ENCODE data around the gene C11orf54.

The C11orf54 gene

DNA sequence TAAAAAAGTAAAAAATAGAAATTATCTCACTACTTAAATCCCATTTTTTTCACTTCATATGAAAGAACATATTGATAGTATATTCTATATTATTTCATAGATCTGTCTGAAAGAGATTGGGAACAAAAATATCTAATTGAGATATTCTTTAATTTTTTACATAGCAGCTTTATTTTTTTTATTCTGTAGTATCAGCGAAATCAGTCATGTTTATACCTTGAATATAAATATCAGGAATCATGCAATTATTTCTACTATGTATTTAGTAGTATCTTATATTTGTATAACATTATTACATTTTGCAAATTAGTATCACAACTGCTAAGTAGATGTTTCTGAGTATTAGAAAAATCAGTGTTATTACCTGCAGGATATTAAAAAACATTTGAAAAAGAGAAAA, 20.4 kb downstream of the C11orf54 start:
- H3K4me3 ChIP-seq (replicated peaks in 1 of 2; ENCODE audit: low read depth in 2 of 2, low read length in 2 of 2) = no peak overlapping the region
- TF ChIP-seq, protein P1, sequence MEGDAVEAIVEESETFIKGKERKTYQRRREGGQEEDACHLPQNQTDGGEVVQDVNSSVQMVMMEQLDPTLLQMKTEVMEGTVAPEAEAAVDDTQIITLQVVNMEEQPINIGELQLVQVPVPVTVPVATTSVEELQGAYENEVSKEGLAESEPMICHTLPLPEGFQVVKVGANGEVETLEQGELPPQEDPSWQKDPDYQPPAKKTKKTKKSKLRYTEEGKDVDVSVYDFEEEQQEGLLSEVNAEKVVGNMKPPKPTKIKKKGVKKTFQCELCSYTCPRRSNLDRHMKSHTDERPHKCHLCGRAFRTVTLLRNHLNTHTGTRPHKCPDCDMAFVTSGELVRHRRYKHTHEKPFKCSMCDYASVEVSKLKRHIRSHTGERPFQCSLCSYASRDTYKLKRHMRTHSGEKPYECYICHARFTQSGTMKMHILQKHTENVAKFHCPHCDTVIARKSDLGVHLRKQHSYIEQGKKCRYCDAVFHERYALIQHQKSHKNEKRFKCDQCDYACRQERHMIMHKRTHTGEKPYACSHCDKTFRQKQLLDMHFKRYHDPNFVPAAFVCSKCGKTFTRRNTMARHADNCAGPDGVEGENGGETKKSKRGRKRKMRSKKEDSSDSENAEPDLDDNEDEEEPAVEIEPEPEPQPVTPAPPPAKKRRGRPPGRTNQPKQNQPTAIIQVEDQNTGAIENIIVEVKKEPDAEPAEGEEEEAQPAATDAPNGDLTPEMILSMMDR (IDR thresholded peaks at IDR 0.05; ENCODE audit: low read depth, low read length) = no peak
- DNase-seq (ENCODE audit: low read depth in 2 of 2) = no peak

DNA sequence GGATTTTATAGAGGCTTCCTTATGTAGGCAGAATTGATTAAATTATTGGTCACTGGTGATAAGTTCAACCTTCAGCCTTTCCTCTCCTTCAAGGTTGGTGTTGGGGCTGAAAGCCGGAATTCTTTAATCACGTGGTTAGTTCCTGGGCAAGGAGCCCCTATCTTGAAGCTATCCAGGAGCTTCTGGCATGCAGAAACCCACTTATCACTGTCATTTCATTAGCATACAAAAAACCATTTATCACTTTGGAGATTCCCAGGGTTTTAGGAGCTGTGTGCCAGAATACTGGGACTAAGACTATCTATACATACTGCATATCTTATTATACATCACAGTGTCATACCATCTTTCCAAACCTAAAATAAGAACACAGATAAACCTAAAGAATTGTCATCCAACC, 24.1 kb downstream of the C11orf54 start:
- DNase-seq (ENCODE audit: low read depth in 2 of 2) = no peak
- H3K4me3 ChIP-seq (replicated peaks in 1 of 2; ENCODE audit: low read depth in 2 of 2, low read length in 2 of 2) = no peak overlapping the region
- TF ChIP-seq, protein P1 (IDR thresholded peaks at IDR 0.05; ENCODE audit: low read depth, low read length) = no peak

DNA sequence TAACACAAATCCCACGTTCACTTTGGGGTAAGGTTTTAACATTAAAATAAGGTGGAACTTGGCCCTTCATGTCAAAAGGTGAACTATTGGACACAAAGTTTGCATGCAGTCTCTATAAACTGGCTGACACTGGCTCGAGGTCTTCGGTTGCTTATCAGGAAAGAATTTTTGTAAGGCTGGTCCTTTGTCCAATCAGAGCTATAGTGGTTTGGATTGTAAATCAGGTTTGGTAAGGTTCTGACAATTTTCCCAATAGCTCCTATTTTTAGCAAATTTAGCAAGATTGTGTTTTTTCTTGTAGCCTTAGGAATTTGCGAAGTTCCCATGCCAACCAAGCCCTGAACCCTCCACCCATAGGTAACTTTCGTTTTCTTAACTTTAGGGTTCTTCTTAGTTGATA, 25.0 kb downstream of the C11orf54 start:
- H3K4me3 ChIP-seq (replicated peaks in 1 of 2; ENCODE audit: low read depth in 2 of 2, low read length in 2 of 2) = no peak overlapping the region
- peak in 1 of 2 donors; percentile 5 for DNase-seq (ENCODE audit: low read depth in 2 of 2)
- TF ChIP-seq, protein P1 (IDR thresholded peaks at IDR 0.05; ENCODE audit: low read depth, low read length) = no peak

DNA sequence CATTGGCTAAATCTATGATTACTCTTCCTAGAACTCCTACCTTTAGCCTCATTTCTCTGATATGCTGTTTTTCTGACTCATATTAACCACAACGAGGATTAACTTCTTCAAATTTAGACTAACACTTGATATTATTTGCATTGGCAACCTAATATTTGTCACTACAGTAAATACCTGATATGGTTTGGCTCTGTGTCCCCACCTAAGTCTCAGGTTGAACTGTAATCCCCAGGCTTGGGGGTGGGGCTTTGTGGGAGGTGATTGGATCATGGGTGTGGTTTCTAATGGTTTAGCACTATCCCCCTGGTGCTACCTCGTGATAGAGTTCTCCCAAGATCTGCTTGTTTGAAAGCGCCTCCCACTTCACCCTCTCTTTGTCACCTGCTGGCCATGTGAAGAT, 25.5 kb downstream of the C11orf54 start:
- H3K4me3 ChIP-seq (replicated peaks in 1 of 2; ENCODE audit: low read depth in 2 of 2, low read length in 2 of 2) = no peak overlapping the region
- TF ChIP-seq, protein P1 (IDR thresholded peaks at IDR 0.05; ENCODE audit: low read depth, low read length) = no peak
- DNase-seq (ENCODE audit: low read depth in 2 of 2) = no peak

DNA sequence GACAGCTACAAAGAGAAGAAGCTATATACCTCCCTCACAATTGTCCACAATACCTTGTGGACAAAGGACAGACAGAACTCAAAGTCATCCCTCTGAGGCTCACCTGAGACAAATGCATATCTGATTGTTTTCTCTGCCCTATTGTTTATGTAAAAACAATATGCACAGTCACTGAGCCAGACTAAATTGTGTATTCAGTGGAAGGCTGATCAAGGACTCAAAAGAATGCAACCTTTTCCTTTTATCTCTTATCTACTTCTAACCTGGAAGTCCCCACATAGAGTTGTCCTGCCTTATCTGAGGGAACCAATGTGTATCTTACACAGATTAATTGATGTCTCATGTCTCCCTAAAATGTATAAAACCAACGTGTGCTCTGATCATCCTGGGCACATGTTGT, 28.7 kb downstream of the C11orf54 start:
- no peak for DNase-seq (ENCODE audit: low read depth in 2 of 2)
- TF ChIP-seq, protein P1 (IDR thresholded peaks at IDR 0.05; ENCODE audit: low read depth, low read length) = no peak
- no peak overlapping the region for H3K4me3 ChIP-seq (replicated peaks in 1 of 2; ENCODE audit: low read depth in 2 of 2, low read length in 2 of 2)

DNA sequence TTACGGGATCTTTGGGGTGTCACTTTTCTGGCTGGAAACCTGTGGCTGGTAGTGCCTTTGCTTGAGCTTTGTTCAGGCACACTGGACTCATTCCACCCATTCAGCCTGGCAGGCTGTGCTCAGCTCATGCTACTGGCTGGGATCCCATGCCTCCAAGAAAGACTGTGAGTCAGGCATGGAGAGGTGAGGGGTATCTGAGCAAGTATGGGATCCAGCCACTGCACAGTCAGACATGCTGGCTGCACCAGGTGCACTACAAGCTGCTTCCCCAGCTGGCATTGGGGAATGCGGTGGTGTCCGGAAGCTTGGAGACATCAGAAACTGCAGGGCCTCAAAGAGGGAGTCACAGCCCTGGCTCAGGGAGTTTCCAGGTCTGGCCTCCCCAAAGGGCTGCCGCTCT, 30.7 kb downstream of the C11orf54 start:
- TF ChIP-seq, protein P1 (IDR thresholded peaks at IDR 0.05; ENCODE audit: low read depth, low read length) = no peak
- no peak overlapping the region for H3K4me3 ChIP-seq (replicated peaks in 1 of 2; ENCODE audit: low read depth in 2 of 2, low read length in 2 of 2)

DNA sequence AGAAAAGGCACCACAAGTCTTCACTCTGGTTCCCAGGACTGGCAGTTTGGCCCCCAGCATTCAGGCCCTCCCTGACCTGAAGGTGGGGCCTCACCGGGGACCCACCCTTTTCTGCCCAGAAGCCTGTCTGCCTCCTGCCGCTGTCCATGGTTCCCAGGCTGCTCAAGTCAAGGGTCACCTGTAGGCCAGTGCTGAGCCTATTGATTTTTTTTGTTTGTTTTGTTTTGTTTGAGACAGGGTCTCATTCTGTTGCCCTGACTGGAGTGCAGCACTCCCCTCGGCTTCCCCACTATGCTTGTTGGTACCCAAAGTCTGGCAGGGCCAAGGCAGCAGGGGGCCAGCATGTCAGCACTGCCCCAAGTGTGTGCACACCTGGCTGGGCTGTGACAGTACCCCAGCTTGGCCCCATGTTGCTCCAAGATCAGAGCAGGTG, 31.6 kb downstream of the C11orf54 start:
- TF ChIP-seq, protein P1 (IDR thresholded peaks at IDR 0.05; ENCODE audit: low read depth, low read length) = no peak
- DNase-seq (ENCODE audit: low read depth in 2 of 2) = no peak
- H3K4me3 ChIP-seq (replicated peaks in 1 of 2; ENCODE audit: low read depth in 2 of 2, low read length in 2 of 2) = no peak overlapping the region

More for the DNA sequence above, 30.7 kb downstream of the C11orf54 start:
- DNase-seq (ENCODE audit: low read depth in 2 of 2) = no peak

All from cardiac fibroblast (primary cell).